HepG2 (cell line): Measurements from ENCODE around the gene ARGLU1. TPM values are rescaled to one million over a fixed set of nuclear protein-coding genes. Genes with fewer than 3 reads are reported as not detected.

Experiments
- ATAC-seq: fragments of 200-7000 bp; cut with Tn5 transposase; 3 replicates; pipeline ENCODE4 v1.9.1; 2020; ENCODE audit warnings: mild to moderate bottlenecking, moderate library complexity
- BruUV-seq: library from RNA; stranded (reverse); fragments of 400-500 nt; replicated peaks from 2 replicates; lab custom pipeline; 2021; lab: Mats Ljungman, UMichigan
- CTCF ChIA-PET: fragments of 300-600 bp; formaldehyde crosslinking; extraction: SDS; loops from one replicate; lab custom pipeline; 2021; ENCODE audit warnings: low total read pairs, inconsistent platforms, low intra/inter-chr PET ratio; lab: Yijun Ruan, JAX
- POLR2A ChIA-PET: fragments of 350-600 bp; sonication (Branson Sonifier 250); formaldehyde crosslinking; loops from one replicate; lab custom pipeline; 2020; ENCODE audit warnings: antibody characterized with exemption, inconsistent platforms; lab: Yijun Ruan, JAX
- DNase-seq: peaks from one replicate; pipeline ENCODE4 v3.0.0-alpha.2; 2015; ENCODE audit warnings: low spot score
- FAIRE-seq: peaks from 3 replicates; lab custom pipeline; 2011; peaks lifted over from hg19 to GRCh38; lab: Jason Lieb, UNC
- H2AFZ ChIP-seq: one replicate; pipeline ENCODE4 v1.6.1; 2011; ENCODE audit warnings: low read length, inconsistent platforms
- H3K27ac ChIP-seq: fragments of 300-600 bp; 3 replicates; pipeline ENCODE4 v1.8.0; 2011; ENCODE audit warnings: mixed run types, mild to moderate bottlenecking, mixed read lengths, low read length, inconsistent platforms; ENCODE audit not compliant: insufficient read depth; ENCODE audit errors: extremely low read length
- H3K27me3 ChIP-seq, 2 experiments: fragments of 200-600 bp in 1 of 2; 2 replicates in 1 of 2; 3 replicates in 1 of 2; pipeline versions ENCODE4 v1.6.0 to v1.8.0; 2011; ENCODE audit warnings: low read length in 2 of 2, mild to moderate bottlenecking in 2 of 2, moderate library complexity in 2 of 2, inconsistent platforms in 1 of 2; ENCODE audit not compliant: insufficient read depth in 2 of 2, control insufficient read depth in 1 of 2
- H3K36me3 ChIP-seq, 2 experiments: fragments of 200-600 bp in 1 of 2; replicated peaks in 1 of 2; 2 replicates in 1 of 2; 3 replicates in 1 of 2; pipeline versions ENCODE4 v1.5.1 to v1.8.0; 2011; ENCODE audit warnings: low read length in 2 of 2, inconsistent platforms in 1 of 2; ENCODE audit not compliant: insufficient read depth in 2 of 2, control insufficient read depth in 1 of 2
- H3K4me1 ChIP-seq: 2 replicates; pipeline ENCODE4 v1.5.1; 2012; ENCODE audit warnings: low read length, inconsistent platforms; ENCODE audit not compliant: insufficient read depth
- H3K4me2 ChIP-seq: 2 replicates; pipeline ENCODE4 v1.6.0; 2011; ENCODE audit warnings: low read depth, low read length, inconsistent platforms
- H3K4me3 ChIP-seq, 3 experiments: fragments of 200-600 bp in 1 of 3; sonication (generic), shearing (Covaris generic) in 1 of 3; replicated peaks in 1 of 3; 2 replicates each; pipeline ENCODE4 v1.5.1; 2011 to 2016; ENCODE audit warnings: low read length in 3 of 3, inconsistent platforms in 2 of 3, low read depth in 2 of 3, mild to moderate bottlenecking in 2 of 3, control low read depth in 1 of 3, mixed read lengths in 1 of 3; ENCODE audit not compliant: insufficient read depth in 1 of 3
- H3K79me2 ChIP-seq: one replicate; pipeline ENCODE4 v1.6.1; 2011; ENCODE audit warnings: low read length, inconsistent platforms; ENCODE audit not compliant: insufficient read depth
- H3K9ac ChIP-seq: 2 replicates; pipeline ENCODE4 v1.6.0; 2011; ENCODE audit warnings: mild to moderate bottlenecking, low read depth, low read length, inconsistent platforms; ENCODE audit not compliant: insufficient read depth
- H3K9me3 ChIP-seq: 2 replicates; pipeline ENCODE4 v1.5.1; 2012; ENCODE audit warnings: mild to moderate bottlenecking, low read length
- H4K20me1 ChIP-seq: 2 replicates; pipeline ENCODE4 v1.6.0; 2011; ENCODE audit warnings: inconsistent platforms, mild to moderate bottlenecking, low read length, moderate library complexity; ENCODE audit not compliant: insufficient read depth
- FOXP1 ChIP-seq, 2 experiments: fragments of 450-650 bp in 1 of 2; IDR thresholded peaks; 2 replicates each; pipeline ENCODE4 v1.6.1; 2017 to 2018; ENCODE audit warnings: antibody characterized with exemption in 1 of 2
- NBN ChIP-seq: fragments of 450-650 bp; conservative IDR thresholded peaks from 2 replicates; pipeline ENCODE4 v1.6.1; 2017
- PAF1 ChIP-seq: IDR thresholded peaks from 2 replicates; pipeline ENCODE4 v1.6.1; 2016; ENCODE audit warnings: missing genetic modification reagents, missing compliant biosample characterization
- ZNF746 ChIP-seq: sonication (generic); formaldehyde crosslinking; IDR thresholded peaks from 2 replicates; pipeline ENCODE4 v1.8.0; 2022; ENCODE audit warnings: mild to moderate bottlenecking, missing genetic modification reagents
- WGBS: methylation state at CpG from one replicate; pipeline ENCODE4 v1.1.6; 2017; ENCODE audit warnings: low lambda C conversion rate; 5-methylcytosine and 5-hydroxymethylcytosine counted together
- in situ Hi-C: cut with HindIII; loops from 2 replicates; pipeline ENCODE4 v1.10.0; 2017; ENCODE audit warnings: low pct_unique_long_range_greater_than_20kb; ENCODE audit not compliant: extremely low pct_ligation_motif_present
- intact Hi-C: fragments of 100-400 bp; cut with micrococcal nuclease; formaldehyde crosslinking; loops from one replicate; pipeline ENCODE4 v1.10.0; 2022; ENCODE audit not compliant: unreplicated experiment
- polyA plus RNA-seq, 8 experiments: library from polyadenylated mRNA; depleted of rRNA in 3 of 8; stranded (reverse) in 7 of 8; unstranded in 1 of 8; fragments of >200 nt; fragmentation: Illumina TruSeq in 4 of 8; extraction: Trizol in 4 of 8; gene quantifications; 2 replicates each; pipeline versions ENCODE4 v1.2.1 to v1.2.3, GENCODE V29; 2011 to 2016; ENCODE audit warnings: low read depth in 4 of 8, missing spikeins in 1 of 8, mixed read lengths in 1 of 8; ENCODE audit not compliant: insufficient read depth in 1 of 8
- total RNA-seq, 5 experiments: library from RNA; depleted of rRNA; stranded (reverse); fragments of >200 nt; fragmentation: Illumina TruSeq; extraction: Trizol; gene quantifications; 2 replicates each; pipeline ENCODE4 v1.2.3, GENCODE V29; 2016; ENCODE audit warnings: low read depth in 1 of 5
- TF ChIP-seq, protein P1 (sequence below), 2 experiments: sonication (generic) in 1 of 2; formaldehyde crosslinking in 1 of 2; IDR thresholded peaks; 2 replicates each; pipeline versions ENCODE4 v1.4.0 to v1.6.1; 2018 to 2020; ENCODE audit warnings: missing genetic modification reagents in 2 of 2, borderline replicate concordance in 1 of 2, low read depth in 1 of 2, mild to moderate bottlenecking in 1 of 2, missing biosample characterization in 1 of 2
- TF ChIP-seq, protein P2 (sequence below): conservative IDR thresholded peaks from 2 replicates; pipeline ENCODE4 v1.6.1; 2018; ENCODE audit warnings: missing genetic modification reagents
- TF ChIP-seq, protein P3 (sequence below): sonication (generic); formaldehyde crosslinking; IDR thresholded peaks from 2 replicates; pipeline ENCODE4 v1.4.0; 2020; ENCODE audit warnings: missing genetic modification reagents

ARGLU1 gene
- total and polyA plus RNA-seq, 2 of the 13 experiments (the other 11 are each of a cell fraction or from before 2014, with no cell fraction given), result 47.1 to 70.6 TPM

DNA sequence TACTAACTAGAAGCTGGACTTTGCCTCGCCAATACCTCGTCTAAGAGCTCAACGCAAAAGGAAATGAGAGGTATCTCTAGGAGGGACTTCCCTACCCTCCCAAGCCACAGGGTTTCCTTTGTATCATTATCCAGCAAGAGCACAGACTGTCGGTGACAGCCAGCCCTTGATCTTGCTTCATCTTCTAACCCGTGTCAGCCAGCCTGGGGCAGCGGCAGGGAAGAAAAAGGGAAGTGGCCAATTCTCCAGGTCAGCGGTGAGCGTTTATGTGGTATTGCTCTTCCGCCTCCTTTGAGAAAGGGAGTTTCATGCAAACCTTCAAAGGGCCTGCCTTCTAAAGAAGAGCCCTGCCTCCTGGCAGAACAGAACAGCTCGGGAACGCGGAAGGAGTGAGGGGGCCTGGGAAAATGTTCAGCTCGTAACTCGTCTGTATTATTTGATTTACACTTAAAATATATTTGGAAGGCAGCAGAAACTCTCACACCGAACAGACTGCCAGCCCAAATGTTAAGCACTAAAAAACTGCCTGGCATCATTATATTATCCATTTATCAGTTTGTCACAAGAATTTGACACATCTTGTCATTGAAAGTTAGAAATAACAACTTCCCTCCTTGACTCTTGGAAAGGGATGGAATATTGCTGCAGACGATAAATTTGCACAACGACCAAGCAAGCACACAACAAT is 74.3 kb downstream of the ARGLU1 start:
- WGBS, result 57% methylated on average over 17 of the region's 17 CpGs
- no peaks in the 10 kb centered on the region for H3K79me2 ChIP-seq
- in situ Hi-C loops (no loop called here), intact Hi-C loops (no loop called here)
- FAIRE-seq (no peak), ATAC-seq (no peak)
- no peaks in the 10 kb centered on the region for H3K36me3 ChIP-seq
- H3K9me3 ChIP-seq, result no peaks in the 10 kb centered on the region
- no peaks in the 10 kb centered on the region for H3K27me3 ChIP-seq
- no peak overlapping the region for H3K4me2 ChIP-seq
- H3K9ac ChIP-seq, result no peak overlapping the region
- no peak overlapping the region for H3K4me3 ChIP-seq
- H2AFZ ChIP-seq, result no peak overlapping the region
- no peaks in the 10 kb centered on the region for H3K4me1 ChIP-seq
- TF ChIP-seq NBN (no peak), ZNF746 (CRISPR knock-in tag) (no peak)
- TF ChIP-seq, all 625 proteins: peak for 0
- ChIA-PET CTCF (no interaction called here), POLR2A (no interaction called here)
- no peak overlapping the region for H3K27ac ChIP-seq
- DNase-seq, result no peak
- H4K20me1 ChIP-seq, result no peaks in the 10 kb centered on the region
- BruUV-seq, result no TSS peak

DNA sequence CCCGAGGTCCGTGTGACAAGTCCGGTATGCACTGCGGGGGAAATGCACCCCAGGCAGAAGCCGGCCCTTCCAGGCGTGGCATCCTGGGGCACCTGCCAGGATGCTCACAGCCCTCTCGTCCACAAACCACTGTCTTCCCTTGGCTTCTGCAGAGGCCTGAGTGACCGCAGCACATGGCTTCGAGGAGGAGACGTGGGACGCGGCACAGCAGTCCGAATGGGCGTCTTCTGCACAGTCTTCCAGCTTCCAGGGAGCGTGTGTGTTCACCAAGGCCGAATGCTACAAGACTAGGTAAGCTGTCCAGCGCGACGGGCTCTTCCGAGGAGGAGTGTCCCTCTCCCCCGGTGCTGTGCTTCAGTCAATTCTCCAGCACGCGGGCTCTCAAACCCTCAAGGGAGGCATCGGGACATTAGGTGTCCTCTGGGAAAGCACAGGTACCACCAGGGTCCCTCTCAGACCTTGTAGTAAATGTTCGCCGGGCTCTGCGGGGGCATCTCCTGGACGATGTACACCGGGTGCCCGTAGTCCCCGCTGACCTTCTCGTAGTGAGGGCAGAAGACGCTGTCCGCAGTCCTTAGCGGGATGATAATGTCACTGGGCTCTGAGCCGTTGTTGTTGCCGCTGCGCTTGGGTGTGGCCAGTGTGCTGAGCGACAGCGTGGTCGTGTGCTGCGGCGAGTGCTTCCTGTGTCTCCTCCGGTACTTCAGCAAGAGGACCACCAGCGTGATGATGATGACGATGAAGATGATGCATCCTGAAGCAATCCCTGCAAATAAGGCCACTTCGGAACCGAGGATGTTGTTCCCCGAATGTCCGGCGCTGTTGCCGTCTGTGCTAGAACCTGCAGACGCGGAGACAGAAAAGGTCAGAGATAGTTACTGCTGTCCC is 75.1 kb downstream of the ARGLU1 start:
- DNase-seq, result no peak
- ChIA-PET POLR2A (no interaction called here), CTCF (no interaction called here)
- no peaks in the 10 kb centered on the region for H3K36me3 ChIP-seq
- H3K4me3 ChIP-seq, result no peak overlapping the region
- H3K27ac ChIP-seq, result no peak overlapping the region
- no peak overlapping the region for H2AFZ ChIP-seq
- no peak overlapping the region for H3K4me2 ChIP-seq
- intact Hi-C loops, result no loop called here
- no peaks in the 10 kb centered on the region; a peak in 1 of 5 replicates for H3K27me3 ChIP-seq
- no peaks in the 10 kb centered on the region for H3K4me1 ChIP-seq
- WGBS, result 76% methylated on average over 33 of the region's 54 CpGs
- H3K79me2 ChIP-seq, result no peaks in the 10 kb centered on the region
- no peak overlapping the region for H3K9ac ChIP-seq
- no peaks in the 10 kb centered on the region for H3K9me3 ChIP-seq
- no peak for FAIRE-seq
- no peak for ATAC-seq
- H4K20me1 ChIP-seq, result no peaks in the 10 kb centered on the region
- BruUV-seq, result no TSS peak
- in situ Hi-C loops, result no loop called here
- TF ChIP-seq PAF1 (CRISPR knock-in tag) (no peak), FOXP1 (IDR thresholded peaks at IDR 0.05) (no peak), FOXP1 (CRISPR knock-in tag; IDR thresholded peaks at IDR 0.05) (no peak)
- TF ChIP-seq, protein P1, sequence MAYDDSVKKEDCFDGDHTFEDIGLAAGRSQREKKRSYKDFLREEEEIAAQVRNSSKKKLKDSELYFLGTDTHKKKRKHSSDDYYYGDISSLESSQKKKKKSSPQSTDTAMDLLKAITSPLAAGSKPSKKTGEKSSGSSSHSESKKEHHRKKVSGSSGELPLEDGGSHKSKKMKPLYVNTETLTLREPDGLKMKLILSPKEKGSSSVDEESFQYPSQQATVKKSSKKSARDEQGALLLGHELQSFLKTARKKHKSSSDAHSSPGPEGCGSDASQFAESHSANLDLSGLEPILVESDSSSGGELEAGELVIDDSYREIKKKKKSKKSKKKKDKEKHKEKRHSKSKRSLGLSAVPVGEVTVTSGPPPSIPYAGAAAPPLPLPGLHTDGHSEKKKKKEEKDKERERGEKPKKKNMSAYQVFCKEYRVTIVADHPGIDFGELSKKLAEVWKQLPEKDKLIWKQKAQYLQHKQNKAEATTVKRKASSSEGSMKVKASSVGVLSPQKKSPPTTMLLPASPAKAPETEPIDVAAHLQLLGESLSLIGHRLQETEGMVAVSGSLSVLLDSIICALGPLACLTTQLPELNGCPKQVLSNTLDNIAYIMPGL (CRISPR knock-in tag; IDR thresholded peaks at IDR 0.05; ENCODE audit: borderline replicate concordance in 1 of 2, low read depth in 1 of 2), result no peak
- TF ChIP-seq, protein P2, sequence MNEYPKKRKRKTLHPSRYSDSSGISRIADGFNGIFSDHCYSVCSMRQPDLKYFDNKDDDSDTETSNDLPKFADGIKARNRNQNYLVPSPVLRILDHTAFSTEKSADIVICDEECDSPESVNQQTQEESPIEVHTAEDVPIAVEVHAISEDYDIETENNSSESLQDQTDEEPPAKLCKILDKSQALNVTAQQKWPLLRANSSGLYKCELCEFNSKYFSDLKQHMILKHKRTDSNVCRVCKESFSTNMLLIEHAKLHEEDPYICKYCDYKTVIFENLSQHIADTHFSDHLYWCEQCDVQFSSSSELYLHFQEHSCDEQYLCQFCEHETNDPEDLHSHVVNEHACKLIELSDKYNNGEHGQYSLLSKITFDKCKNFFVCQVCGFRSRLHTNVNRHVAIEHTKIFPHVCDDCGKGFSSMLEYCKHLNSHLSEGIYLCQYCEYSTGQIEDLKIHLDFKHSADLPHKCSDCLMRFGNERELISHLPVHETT, result no peak
- TF ChIP-seq, protein P3, sequence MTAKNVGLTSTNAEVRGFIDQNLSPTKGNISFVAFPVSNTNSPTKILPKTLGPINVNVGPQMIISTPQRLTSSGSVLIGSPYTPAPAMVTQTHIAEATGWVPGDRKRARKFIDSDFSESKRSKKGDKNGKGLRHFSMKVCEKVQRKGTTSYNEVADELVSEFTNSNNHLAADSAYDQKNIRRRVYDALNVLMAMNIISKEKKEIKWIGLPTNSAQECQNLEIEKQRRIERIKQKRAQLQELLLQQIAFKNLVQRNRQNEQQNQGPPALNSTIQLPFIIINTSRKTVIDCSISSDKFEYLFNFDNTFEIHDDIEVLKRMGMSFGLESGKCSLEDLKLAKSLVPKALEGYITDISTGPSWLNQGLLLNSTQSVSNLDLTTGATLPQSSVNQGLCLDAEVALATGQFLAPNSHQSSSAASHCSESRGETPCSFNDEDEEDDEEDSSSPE, result no peak
